ENCODE data around the gene KLF18. TPM values are rescaled to one million over a fixed set of nuclear protein-coding genes. Genes with fewer than 3 reads are reported as not detected.

Gene KLF18
- total and polyA plus RNA-seq, 2 donors (not counting 3 experiments of a cell fraction or from before 2014, with no cell fraction given): not detected

GRCh38 chr1:44108971-44109370 is 32.5 kb downstream of the KLF18 start:
- dilution Hi-C loops (cut with MboI; ENCODE audit: extremely low pct_ligation_motif_present, low sequenced_read_pairs) (no loop called here), intact Hi-C loops (cut with micrococcal nuclease) (no loop called here)
- H4K20me1 ChIP-seq (replicated peaks; ENCODE audit: control insufficient read depth, extremely low read depth, insufficient read depth, low read length): no peaks in the 10 kb centered on the region
- FAIRE-seq (no peak), DNase-seq (ENCODE audit: low read depth, low spot score) (no peak)
- no peak overlapping the region for H3K4me3 ChIP-seq (replicated peaks in 1 of 3; ENCODE audit: insufficient read depth in 1 of 3, low read depth in 1 of 3, low read length in 3 of 3)
- no peaks in the 10 kb centered on the region for H3K9me3 ChIP-seq (replicated peaks; ENCODE audit: control insufficient read depth, insufficient read depth, low read length)
- H3K4me2 ChIP-seq (ENCODE audit: insufficient read depth, low read length): no peak overlapping the region
- peaks cover 0 to 8% of the 10 kb centered on the region in 2 experiments for H3K27me3 ChIP-seq (ENCODE audit: control insufficient read depth in 2 of 2, insufficient read depth in 2 of 2, low read length in 2 of 2)
- ChIA-PET POLR2A (no interaction called here), CTCF (interaction anchor here (0.6 to 1.3 kb wide), 3 partner anchors 27 to 42 kb away, joined by 3 to 4 read pairs (median 3); no protein-coding TSS in a partner anchor)
- H3K27ac ChIP-seq (ENCODE audit: insufficient read depth, low read depth, low read length): no peak overlapping the region
- no peaks in the 10 kb centered on the region for H3K4me1 ChIP-seq (ENCODE audit: control insufficient read depth, extremely low read depth, insufficient read depth, low read length)
- H3K79me2 ChIP-seq (ENCODE audit: control insufficient read depth, insufficient read depth, low read length): no peaks in the 10 kb centered on the region
- BruUV-seq (replicated peaks): no TSS peak
- no peaks in the 10 kb centered on the region for H3K9me1 ChIP-seq (replicated peaks; ENCODE audit: control insufficient read depth, extremely low read depth, insufficient read depth, low read length)
- no peaks in the 10 kb centered on the region for H3K36me3 ChIP-seq (ENCODE audit: control insufficient read depth in 2 of 2, extremely low read depth in 1 of 2, insufficient read depth in 2 of 2, low read length in 2 of 2)
- H2AFZ ChIP-seq (ENCODE audit: low read depth, low read length): no peak overlapping the region
- no peak overlapping the region for H3K9ac ChIP-seq (replicated peaks; ENCODE audit: extremely low read depth, insufficient read depth, low read length)
- no peak for TF ChIP-seq MAX (IDR thresholded peaks at IDR 0.05; ENCODE audit: insufficient read depth, insufficient read length)
- no peak for TF ChIP-seq POLR2AphosphoS5 (IDR thresholded peaks at IDR 0.05; ENCODE audit: insufficient read depth, low read depth, low read length)
- no peak for TF ChIP-seq JUN (IDR thresholded peaks at IDR 0.05; ENCODE audit: borderline replicate concordance, insufficient read depth, insufficient read length, low read depth)
- no peak for TF ChIP-seq POLR2A (IDR thresholded peaks at IDR 0.05; ENCODE audit: low read depth, low read length)
- TF ChIP-seq GATA2 (IDR thresholded peaks at IDR 0.05; ENCODE audit: insufficient read depth, insufficient read length, low read depth, low read length): no peak
- no peak for TF ChIP-seq MYC (IDR thresholded peaks at IDR 0.05; ENCODE audit: low read depth, low read length)
- no peak for TF ChIP-seq FOS (IDR thresholded peaks at IDR 0.05; ENCODE audit: borderline replicate concordance, insufficient read depth, low read length)

GRCh38 chr1:44108241-44108640 is 33.2 kb downstream of the KLF18 start:
- no TSS peak for BruUV-seq (replicated peaks)
- H3K36me3 ChIP-seq (ENCODE audit: control insufficient read depth in 2 of 2, extremely low read depth in 1 of 2, insufficient read depth in 2 of 2, low read length in 2 of 2): no peaks in the 10 kb centered on the region
- POLR2A ChIA-PET: no interaction called here
- DNase-seq (ENCODE audit: low read depth, low spot score) (no peak), FAIRE-seq (no peak)
- H3K9ac ChIP-seq (replicated peaks; ENCODE audit: extremely low read depth, insufficient read depth, low read length): no peak overlapping the region
- intact Hi-C loops (cut with micrococcal nuclease): no loop called here
- peaks cover 0 to 8% of the 10 kb centered on the region in 2 experiments for H3K27me3 ChIP-seq (ENCODE audit: control insufficient read depth in 2 of 2, insufficient read depth in 2 of 2, low read length in 2 of 2)
- H3K4me3 ChIP-seq (replicated peaks in 1 of 3; ENCODE audit: insufficient read depth in 1 of 3, low read depth in 1 of 3, low read length in 3 of 3): no peak overlapping the region
- H3K9me1 ChIP-seq (replicated peaks; ENCODE audit: control insufficient read depth, extremely low read depth, insufficient read depth, low read length): no peaks in the 10 kb centered on the region
- no peaks in the 10 kb centered on the region for H4K20me1 ChIP-seq (replicated peaks; ENCODE audit: control insufficient read depth, extremely low read depth, insufficient read depth, low read length)
- no peak overlapping the region for H2AFZ ChIP-seq (ENCODE audit: low read depth, low read length)
- H3K79me2 ChIP-seq (ENCODE audit: control insufficient read depth, insufficient read depth, low read length): no peaks in the 10 kb centered on the region
- H3K9me3 ChIP-seq (replicated peaks; ENCODE audit: control insufficient read depth, insufficient read depth, low read length): no peaks in the 10 kb centered on the region
- dilution Hi-C loops (cut with MboI; ENCODE audit: extremely low pct_ligation_motif_present, low sequenced_read_pairs): no loop called here
- no peak overlapping the region for H3K4me2 ChIP-seq (ENCODE audit: insufficient read depth, low read length)
- TF ChIP-seq EZH2 (IDR thresholded peaks at IDR 0.05; ENCODE audit: borderline replicate concordance, low read depth, low read length, severe bottlenecking) (no peak), MYC (IDR thresholded peaks at IDR 0.05; ENCODE audit: low read depth, low read length) (no peak), FOS (IDR thresholded peaks at IDR 0.05; ENCODE audit: borderline replicate concordance, insufficient read depth, low read length) (no peak), JUN (IDR thresholded peaks at IDR 0.05; ENCODE audit: borderline replicate concordance, insufficient read depth, insufficient read length, low read depth) (no peak), CTCF (IDR thresholded peaks at IDR 0.05; ENCODE audit: extremely low read depth in 1 of 2, insufficient read depth in 1 of 2, low read depth in 1 of 2, low read length in 2 of 2) (no peak), GATA2 (IDR thresholded peaks at IDR 0.05; ENCODE audit: insufficient read depth, insufficient read length, low read depth, low read length) (no peak), POLR2AphosphoS5 (IDR thresholded peaks at IDR 0.05; ENCODE audit: insufficient read depth, low read depth, low read length) (no peak), MAX (IDR thresholded peaks at IDR 0.05; ENCODE audit: insufficient read depth, insufficient read length) (no peak), POLR2A (IDR thresholded peaks at IDR 0.05; ENCODE audit: low read depth, low read length) (no peak)
- H3K27ac ChIP-seq (ENCODE audit: insufficient read depth, low read depth, low read length): no peak overlapping the region
- CTCF ChIA-PET: interaction anchor here (0.7 to 1.3 kb wide), 3 partner anchors 9 to 28 kb away, joined by 3 read pairs; no protein-coding TSS in a partner anchor
- no peaks in the 10 kb centered on the region for H3K4me1 ChIP-seq (ENCODE audit: control insufficient read depth, extremely low read depth, insufficient read depth, low read length)

Data from endothelial cell of umbilical vein (primary cell).